Adrenal gland (tissue), 5 donors: ENCODE results near the gene SH3D19.

ENCODE experiments used
- CTCF ChIP-seq, 6 experiments: fragments of 450-650 bp in 4 of 6; fragments of 200-600 bp in 2 of 6; sonication (generic) in 1 of 6; IDR thresholded peaks; 1 replicate in 5 of 6; 2 replicates in 1 of 6; pipeline versions ENCODE4 v1.5.1 to v1.8.0; 2016 to 2021; ENCODE audit warnings: antibody characterized with exemption in 6 of 6, mild to moderate bottlenecking in 2 of 6, moderate library complexity in 1 of 6
- POLR2A ChIP-seq, 2 donors: fragments of 450-650 bp; IDR thresholded peaks; one replicate each; pipeline ENCODE4 v1.6.1; 2017; ENCODE audit warnings: antibody characterized with exemption in 2 of 2, mild to moderate bottlenecking in 2 of 2, moderate library complexity in 1 of 2
- donor health status: DM: no; HTN: no; CAD: no.

GRCh38 chr4:151361966-151362365, 36.6 kb upstream of the SH3D19 start:
- TF ChIP-seq CTCF (IDR thresholded peaks at IDR 0.05) (no peak), POLR2A (IDR thresholded peaks at IDR 0.05) (no peak)
